Measurements from ENCODE around the gene KMT5B. TPM values are rescaled to one million over a fixed set of nuclear protein-coding genes. Genes with fewer than 3 reads are reported as not detected.

Gene KMT5B
- total and polyA plus RNA-seq, 2 of the 4 experiments (the other 2 are of a cell fraction), result 11.2 to 13.4 TPM

DNA sequence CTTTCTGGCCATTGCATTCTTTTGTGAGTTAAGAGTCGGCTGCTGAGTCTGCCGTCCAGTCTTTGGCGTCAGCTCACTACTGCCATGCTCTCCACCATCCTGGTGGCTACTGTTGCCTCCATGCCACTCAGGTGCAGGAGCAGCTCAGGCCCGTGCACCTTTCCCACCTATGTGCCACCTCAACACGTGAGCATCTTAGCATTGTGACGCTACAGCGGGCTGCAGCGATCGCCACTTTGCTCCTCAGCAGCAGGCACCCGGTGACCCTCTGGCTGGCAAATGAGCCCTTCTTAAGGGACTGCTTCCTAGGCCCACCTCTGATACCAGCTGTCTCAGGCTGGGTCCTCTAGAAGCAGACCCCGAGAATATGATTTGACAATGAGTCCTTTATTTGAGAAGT, 11.5 kb upstream of the KMT5B start:
- no peaks in the 10 kb centered on the region for H3K79me1 ChIP-seq (ENCODE audit: low read depth in 1 of 2, low read length in 2 of 2)
- no peak overlapping the region for H3K4me2 ChIP-seq (ENCODE audit: low read depth, low read length)
- in situ Hi-C loops (cut with MboI; ENCODE audit: low sequenced_read_pairs), result no loop called here
- no peaks in the 10 kb centered on the region for H3K9me1 ChIP-seq (ENCODE audit: insufficient read depth, low read length)
- no peak overlapping the region for H4K91ac ChIP-seq (ENCODE audit: insufficient read depth, low read depth, low read length)
- 62% methylated on average over 6 of the region's 11 CpGs; no CpG with 5 or more reads in 1 of the 2 experiments for WGBS, 2 experiments (ENCODE audit: extremely low coverage in 2 of 2, insufficient read length in 1 of 2)
- H3K27ac ChIP-seq (ENCODE audit: insufficient read depth, low read length), result no peak overlapping the region
- no peak overlapping the region for H4K5ac ChIP-seq (ENCODE audit: low read depth, low read length)
- no TSS peak for BruUV-seq (replicated peaks)
- H3K9me3 ChIP-seq (ENCODE audit: control insufficient read depth, insufficient read depth, low read length), result peaks cover 11% of the 10 kb centered on the region
- H2AK9ac ChIP-seq (replicated peaks; ENCODE audit: low read depth, low read length, poor library complexity), result no peak overlapping the region
- intact Hi-C loops (cut with micrococcal nuclease), result no loop called here
- dilution Hi-C loops (cut with HindIII; ENCODE audit: low sequenced_read_pairs, unreplicated experiment), result no loop called here
- peaks cover 24% of the 10 kb centered on the region for H3K27me3 ChIP-seq (ENCODE audit: control insufficient read depth, insufficient read depth, low read length)
- ATAC-seq (ENCODE audit: low read depth) (no peak), DNase-seq (no peak)
- H3K36me3 ChIP-seq (ENCODE audit: control insufficient read depth, insufficient read depth, low read length), result no peaks in the 10 kb centered on the region
- no peak overlapping the region for H2BK20ac ChIP-seq (ENCODE audit: low read depth, low read length)
- POLR2A ChIA-PET (ENCODE audit: unreplicated experiment), result no interaction called here
- H3K14ac ChIP-seq (replicated peaks; ENCODE audit: low read depth, low read length), result no peak overlapping the region
- peak overlapping the region; percentile 33 for H2AFZ ChIP-seq (replicated peaks; ENCODE audit: low read length, poor library complexity)
- H3K4me3 ChIP-seq (ENCODE audit: insufficient read depth, low read depth, low read length), result no peak overlapping the region
- TF ChIP-seq RFX5 (IDR thresholded peaks at IDR 0.05; ENCODE audit: low read depth, low read length), result no peak
- no peak overlapping the region for H2BK120ac ChIP-seq (ENCODE audit: low read depth, low read length)
- H3K56ac ChIP-seq (ENCODE audit: extremely low read depth, insufficient read depth, low read length), result no peak overlapping the region
- H3K4ac ChIP-seq (ENCODE audit: low read depth, low read length), result no peak overlapping the region
- H3K23ac ChIP-seq (ENCODE audit: low read depth, low read length), result no peak overlapping the region
- H3K18ac ChIP-seq (ENCODE audit: low read depth, low read length), result no peak overlapping the region
- no peak overlapping the region for H2BK5ac ChIP-seq (ENCODE audit: low read depth, low read length, poor library complexity, severe bottlenecking)
- no peak overlapping the region for H2BK15ac ChIP-seq (ENCODE audit: low read depth, low read length)
- H4K20me1 ChIP-seq (ENCODE audit: insufficient read depth, low read length), result no peaks in the 10 kb centered on the region
- CTCF ChIA-PET, result no interaction called here
- no peaks in the 10 kb centered on the region for H3K4me1 ChIP-seq (ENCODE audit: control insufficient read depth, insufficient read depth, low read length)
- H2AK5ac ChIP-seq (ENCODE audit: low read depth, low read length), result no peak overlapping the region
- H4K8ac ChIP-seq (ENCODE audit: low read depth in 2 of 2, low read length in 2 of 2), result no peak overlapping the region
- H3K9ac ChIP-seq (ENCODE audit: low read depth, low read length), result no peak overlapping the region

Data from IMR-90 (cell line).